Effector memory CD4-positive, alpha-beta T cell (primary cell): Measurements from ENCODE around the gene MRPS23.

Source experiments
- DNase-seq, 3 donors: peaks; one replicate each; pipeline ENCODE4 v3.0.0-alpha.2; 2020
- H3K27ac ChIP-seq: 2 replicates; pipeline ENCODE4 v1.7.0; 2013; ENCODE audit warnings: mild to moderate bottlenecking, low read length, moderate library complexity; ENCODE audit not compliant: insufficient read depth, poor library complexity, severe bottlenecking
- H3K27me3 ChIP-seq: replicated peaks from 2 replicates; pipeline ENCODE4 v1.7.0; 2013; ENCODE audit warnings: mild to moderate bottlenecking, low read length; ENCODE audit not compliant: insufficient read depth, control insufficient read depth, poor library complexity, severe bottlenecking
- H3K36me3 ChIP-seq: 2 replicates; pipeline ENCODE4 v1.7.0; 2013; ENCODE audit warnings: mild to moderate bottlenecking, low read length, moderate library complexity; ENCODE audit not compliant: control insufficient read depth, insufficient read depth
- H3K4me1 ChIP-seq: 2 replicates; pipeline ENCODE4 v1.7.0; 2013; ENCODE audit warnings: low read length, mild to moderate bottlenecking; ENCODE audit not compliant: control insufficient read depth, insufficient read depth, poor library complexity, severe bottlenecking
- H3K4me3 ChIP-seq: 2 replicates; pipeline ENCODE4 v1.7.0; 2013; ENCODE audit warnings: low read length, low read depth, mild to moderate bottlenecking; ENCODE audit not compliant: insufficient read depth, poor library complexity, severe bottlenecking
- H3K9me3 ChIP-seq: 2 replicates; pipeline ENCODE4 v1.7.0; 2013; ENCODE audit warnings: mild to moderate bottlenecking, low read length, moderate library complexity; ENCODE audit not compliant: control insufficient read depth

MRPS23 gene

GRCh38 chr17:57889892-57890856 lies 40.3 kb upstream of the MRPS23 start:
- H3K4me3 ChIP-seq: no peak overlapping the region
- no peaks in the 10 kb centered on the region for H3K27me3 ChIP-seq
- H3K4me1 ChIP-seq: peaks cover 5% of the 10 kb centered on the region
- no peak overlapping the region for H3K27ac ChIP-seq
- no peaks in the 10 kb centered on the region for H3K36me3 ChIP-seq
- H3K9me3 ChIP-seq: no peaks in the 10 kb centered on the region
- DNase-seq: no peak

- no peak for DNase-seq
- H3K9me3 ChIP-seq: no peaks in the 10 kb centered on the region
- H3K27ac ChIP-seq: no peak overlapping the region
- no peak overlapping the region for H3K4me3 ChIP-seq
- H3K36me3 ChIP-seq: no peaks in the 10 kb centered on the region
- no peaks in the 10 kb centered on the region for H3K27me3 ChIP-seq
- H3K4me1 ChIP-seq: peaks cover 5% of the 10 kb centered on the region
These were observed 39.4 kb upstream of the MRPS23 start for GRCh38 chr17:57889252-57889651.

- H3K4me1 ChIP-seq: peaks cover 5% of the 10 kb centered on the region
- no peaks in the 10 kb centered on the region for H3K27me3 ChIP-seq
- H3K27ac ChIP-seq: no peak overlapping the region
- no peaks in the 10 kb centered on the region for H3K9me3 ChIP-seq
- H3K4me3 ChIP-seq: no peak overlapping the region
- no peak for DNase-seq
- H3K36me3 ChIP-seq: no peaks in the 10 kb centered on the region
These were observed 38.7 kb upstream of the MRPS23 start for GRCh38 chr17:57888311-57889216.

- H3K36me3 ChIP-seq: no peaks in the 10 kb centered on the region
- no peak overlapping the region for H3K27ac ChIP-seq
- no peaks in the 10 kb centered on the region for H3K9me3 ChIP-seq
- H3K4me3 ChIP-seq: no peak overlapping the region
- DNase-seq: no peak
- H3K4me1 ChIP-seq: no peaks in the 10 kb centered on the region
- H3K27me3 ChIP-seq: no peaks in the 10 kb centered on the region
These were observed 37.3 kb upstream of the MRPS23 start for GRCh38 chr17:57887161-57887560.

- H3K36me3 ChIP-seq: no peaks in the 10 kb centered on the region
These were observed 36.2 kb upstream of the MRPS23 start for GRCh38 chr17:57886020-57886419.

GRCh38 chr17:57885148-57885915 lies 35.5 kb upstream of the MRPS23 start:
- no peaks in the 10 kb centered on the region for H3K27me3 ChIP-seq
- H3K27ac ChIP-seq: no peak overlapping the region
- DNase-seq: no peak
- no peaks in the 10 kb centered on the region for H3K4me1 ChIP-seq
- no peaks in the 10 kb centered on the region for H3K9me3 ChIP-seq
- no peak overlapping the region for H3K4me3 ChIP-seq
- no peaks in the 10 kb centered on the region for H3K36me3 ChIP-seq

More at GRCh38 chr17:57886020-57886419, 36.2 kb upstream of the MRPS23 start:
- Histone ChIP-seq H3K4me1 (no peaks in the 10 kb centered on the region), H3K4me3 (no peak overlapping the region), H3K9me3 (no peaks in the 10 kb centered on the region), H3K27me3 (no peaks in the 10 kb centered on the region), H3K27ac (no peak overlapping the region)
- no peak for DNase-seq

GRCh38 chr17:57881783-57882351 lies 32.0 kb upstream of the MRPS23 start:
- no peaks in the 10 kb centered on the region for H3K27me3 ChIP-seq
- no peak overlapping the region for H3K27ac ChIP-seq
- no peaks in the 10 kb centered on the region for H3K36me3 ChIP-seq
- DNase-seq: no peak
- no peak overlapping the region for H3K4me3 ChIP-seq
- H3K4me1 ChIP-seq: peaks cover 2% of the 10 kb centered on the region
- no peaks in the 10 kb centered on the region for H3K9me3 ChIP-seq

GRCh38 chr17:57881143-57881542 lies 31.3 kb upstream of the MRPS23 start:
- Histone ChIP-seq H3K27me3 (no peaks in the 10 kb centered on the region), H3K4me3 (no peak overlapping the region), H3K9me3 (no peaks in the 10 kb centered on the region), H3K27ac (no peak overlapping the region), H3K4me1 (peaks cover 2% of the 10 kb centered on the region), H3K36me3 (no peaks in the 10 kb centered on the region)
- no peak for DNase-seq

- peaks cover 2% of the 10 kb centered on the region for H3K4me1 ChIP-seq
- no peak for DNase-seq
- H3K36me3 ChIP-seq: no peaks in the 10 kb centered on the region
- no peaks in the 10 kb centered on the region for H3K9me3 ChIP-seq
- H3K27me3 ChIP-seq: peaks cover under 1% of the 10 kb centered on the region
- no peak overlapping the region for H3K27ac ChIP-seq
- no peak overlapping the region for H3K4me3 ChIP-seq
These were observed 30.2 kb upstream of the MRPS23 start for GRCh38 chr17:57880086-57880456.
